GM18858 (cell line): Measurements from ENCODE around the gene SCN5A.
A peak's percentile ranks its signal among the peaks of the same experiment; 100 is the strongest.

Experiments used
- ATAC-seq: cut with Tn5 transposase; IDR thresholded peaks from one replicate; pipeline ENCODE4 v1.9.1; 2021; ENCODE audit not compliant: unreplicated experiment

The SCN5A gene

GRCh38 chr3:38545983-38546382 lies 103.5 kb downstream of the SCN5A start:
- no peak for ATAC-seq

GRCh38 chr3:38545550-38545949 lies 103.9 kb downstream of the SCN5A start:
- ATAC-seq = no peak

- ATAC-seq = no peak
Observed at GRCh38 chr3:38544926-38545325, 104.6 kb downstream of the SCN5A start.

- ATAC-seq = no peak
Observed at GRCh38 chr3:38543586-38543985, 105.9 kb downstream of the SCN5A start.

- ATAC-seq = no peak
Observed at GRCh38 chr3:38542401-38543298, 106.8 kb downstream of the SCN5A start.

- ATAC-seq = no peak
Observed at GRCh38 chr3:38541806-38542205, 107.7 kb downstream of the SCN5A start.

- no peak for ATAC-seq
Observed at GRCh38 chr3:38538773-38539353, 110.6 kb downstream of the SCN5A start.

GRCh38 chr3:38536671-38537070 lies 112.8 kb downstream of the SCN5A start:
- no peak for ATAC-seq

- no peak for ATAC-seq
Observed at GRCh38 chr3:38534604-38535003, 114.9 kb downstream of the SCN5A start.

- ATAC-seq = no peak
Observed at GRCh38 chr3:38534180-38534579, 115.3 kb downstream of the SCN5A start.

- no peak for ATAC-seq
Observed at GRCh38 chr3:38533285-38533976, 116.1 kb downstream of the SCN5A start.

- ATAC-seq = no peak
Observed at GRCh38 chr3:38532529-38532928, 117.0 kb downstream of the SCN5A start.

- no peak for ATAC-seq
Observed at GRCh38 chr3:38528457-38528856, 121.0 kb downstream of the SCN5A start.

GRCh38 chr3:38526792-38527191 lies 122.7 kb downstream of the SCN5A start:
- ATAC-seq = no peak

- no peak for ATAC-seq
Observed at GRCh38 chr3:38524141-38524739, 125.2 kb downstream of the SCN5A start.

GRCh38 chr3:38522002-38522401 lies 127.5 kb downstream of the SCN5A start:
- ATAC-seq = no peak

GRCh38 chr3:38521391-38521987 lies 128.0 kb downstream of the SCN5A start:
- peak; percentile 51 for ATAC-seq

GRCh38 chr3:38519651-38520050 lies 129.8 kb downstream of the SCN5A start:
- ATAC-seq = no peak

- no peak for ATAC-seq
Observed at GRCh38 chr3:38519000-38519399, 130.5 kb downstream of the SCN5A start.

- ATAC-seq = no peak
Observed at GRCh38 chr3:38516669-38517068, 132.8 kb downstream of the SCN5A start.

- no peak for ATAC-seq
Observed at GRCh38 chr3:38515367-38515766, 134.1 kb downstream of the SCN5A start.
